ENCODE measurements around the gene BRAP. TPM values are rescaled to one million over a fixed set of nuclear protein-coding genes. Genes with fewer than 3 reads are reported as not detected.
"Not testable (repeated sequence)": the region's sequence is repeated elsewhere in the genome, so short reads cannot be mapped to it uniquely, and the experiment has no call there.

Gene BRAP
- total RNA-seq, 2 donors from 2014 or later, result 10.1 to 13.4 TPM

GRCh38 chr12:111600205-111600642, 85.5 kb downstream of the BRAP start:
- H3K9me3 ChIP-seq, result no peaks in the 10 kb centered on the region
- peaks cover 0 to 30% of the 10 kb centered on the region in 2 donors for H3K4me1 ChIP-seq
- no peak for DNase-seq (ENCODE audit: low spot score)
- H3K4me3 ChIP-seq, result peak overlapping the region; percentile 92 to 96
- peak overlapping the region; percentile 93 to 96 for H3K27ac ChIP-seq
- H3K36me3 ChIP-seq, result no peaks in the 10 kb centered on the region
- TF ChIP-seq CTCF (IDR thresholded peaks at IDR 0.05), result no peak
- no peaks in the 10 kb centered on the region for H3K27me3 ChIP-seq

DNA sequence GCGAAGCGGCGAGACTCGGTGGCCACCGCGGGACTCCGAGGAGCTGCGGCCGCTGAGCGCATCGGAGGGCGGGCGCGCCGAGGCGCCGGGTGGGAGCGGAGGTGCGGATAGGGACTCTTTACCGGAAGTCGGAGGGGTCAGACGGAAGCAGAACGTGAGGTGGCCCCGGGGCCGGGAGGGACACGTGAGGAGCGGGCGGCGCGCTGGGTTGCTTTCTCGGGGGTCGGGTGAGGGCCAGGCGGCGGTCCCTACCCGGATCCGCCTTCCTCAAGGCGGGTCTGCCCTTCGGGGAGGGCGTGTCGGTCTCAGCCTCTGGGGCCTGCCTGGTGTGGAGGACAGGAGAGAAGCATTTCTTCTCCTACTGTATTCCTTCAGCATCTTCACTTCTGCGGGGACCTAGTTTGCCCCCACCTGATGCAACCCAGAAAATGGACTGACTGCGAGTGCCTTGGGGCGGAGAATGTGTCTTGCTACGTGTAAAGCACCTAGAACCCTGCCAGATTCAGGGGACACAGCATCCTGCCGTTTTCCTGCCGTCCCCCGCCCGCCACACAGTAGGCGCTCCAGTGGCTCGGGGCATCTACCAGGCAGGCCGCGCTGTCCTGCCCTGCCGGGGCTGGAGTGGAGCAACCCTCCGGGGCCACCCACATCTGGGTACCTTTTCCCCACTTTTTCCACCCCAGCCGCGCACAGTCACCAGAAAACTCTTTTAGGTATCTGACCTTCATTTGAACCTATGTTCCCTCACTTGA, 86.1 kb downstream of the BRAP start:
- Histone ChIP-seq H3K9me3 (no peaks in the 10 kb centered on the region), H3K36me3 (no peaks in the 10 kb centered on the region), H3K27ac (peak overlapping the region; percentile 93 to 96), H3K27me3 (no peaks in the 10 kb centered on the region), H3K4me3 (peak overlapping the region; percentile 92 to 96), H3K4me1 (peaks cover 0 to 36% of the 10 kb centered on the region in 2 donors)
- peak; percentile 92 for DNase-seq (ENCODE audit: low spot score)
- no peak for TF ChIP-seq CTCF (IDR thresholded peaks at IDR 0.05)

- no peaks in the 10 kb centered on the region for H3K36me3 ChIP-seq
- H3K27me3 ChIP-seq, result no peaks in the 10 kb centered on the region
- no peak for TF ChIP-seq CTCF (IDR thresholded peaks at IDR 0.05)
- H3K4me3 ChIP-seq, result peak within 1 kb of the TSS; percentile 92 to 96
- no peak for DNase-seq (ENCODE audit: low spot score)
- H3K9me3 ChIP-seq, result no peaks in the 10 kb centered on the region
- peaks cover 0 to 44% of the 10 kb centered on the region in 2 donors for H3K4me1 ChIP-seq
- H3K27ac ChIP-seq, result peak within 1 kb of the TSS; percentile 93 to 96
Observed at GRCh38 chr12:111598637-111599452, 86.9 kb downstream of the BRAP start, which contains the start of gene ATXN2. TSS of gene ATXN2 (minus strand) at chr12:111599315. CDS start at chr12:111599034, 281 bp downstream.

DNA sequence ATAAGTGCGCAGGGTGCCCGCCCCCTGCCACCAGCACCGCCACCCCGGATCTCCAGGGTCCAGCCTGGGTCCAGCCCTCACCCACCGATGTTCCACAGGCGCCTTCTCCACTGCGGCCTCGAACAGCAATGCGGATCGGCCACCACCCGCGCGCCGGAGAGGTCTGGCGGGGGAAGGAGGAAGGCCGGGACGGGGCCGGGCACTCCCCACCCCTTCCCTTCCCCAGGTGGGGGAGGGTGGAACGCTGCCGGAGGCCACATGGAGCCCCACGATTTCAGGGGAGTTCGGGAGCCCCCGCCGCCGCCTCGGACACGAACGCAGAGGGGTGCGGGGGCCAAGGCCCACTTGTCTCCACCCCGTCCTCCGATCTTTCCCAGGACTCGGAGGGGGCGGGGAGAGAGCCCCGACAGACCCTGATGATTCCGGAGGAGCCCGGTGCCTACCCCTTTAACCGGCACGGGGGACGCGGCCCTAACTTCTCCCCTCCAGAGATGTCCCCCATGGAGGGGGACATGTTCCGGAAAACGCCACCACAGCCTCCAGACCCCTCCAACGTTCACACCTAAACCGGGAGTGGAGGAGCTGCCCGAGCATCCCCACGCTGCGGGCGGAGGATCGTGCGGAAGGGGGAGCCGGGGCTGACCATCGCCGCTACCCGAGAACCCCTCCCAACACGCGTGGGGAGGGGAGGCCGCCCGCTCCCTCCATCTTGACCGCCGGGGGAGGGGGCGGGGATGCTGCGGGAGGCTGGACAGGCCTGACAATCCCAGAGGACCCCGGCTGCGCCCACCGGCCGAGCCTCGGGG, 87.7 kb downstream of the BRAP start:
- peaks cover 0 to 46% of the 10 kb centered on the region in 2 donors for H3K4me1 ChIP-seq
- no peak for TF ChIP-seq CTCF (IDR thresholded peaks at IDR 0.05)
- no peaks in the 10 kb centered on the region for H3K36me3 ChIP-seq
- no peaks in the 10 kb centered on the region for H3K27me3 ChIP-seq
- no peaks in the 10 kb centered on the region for H3K9me3 ChIP-seq
- H3K27ac ChIP-seq, result peak overlapping the region; percentile 93 to 96
- no peak for DNase-seq (ENCODE audit: low spot score)
- peak overlapping the region; percentile 92 to 96 for H3K4me3 ChIP-seq

DNA sequence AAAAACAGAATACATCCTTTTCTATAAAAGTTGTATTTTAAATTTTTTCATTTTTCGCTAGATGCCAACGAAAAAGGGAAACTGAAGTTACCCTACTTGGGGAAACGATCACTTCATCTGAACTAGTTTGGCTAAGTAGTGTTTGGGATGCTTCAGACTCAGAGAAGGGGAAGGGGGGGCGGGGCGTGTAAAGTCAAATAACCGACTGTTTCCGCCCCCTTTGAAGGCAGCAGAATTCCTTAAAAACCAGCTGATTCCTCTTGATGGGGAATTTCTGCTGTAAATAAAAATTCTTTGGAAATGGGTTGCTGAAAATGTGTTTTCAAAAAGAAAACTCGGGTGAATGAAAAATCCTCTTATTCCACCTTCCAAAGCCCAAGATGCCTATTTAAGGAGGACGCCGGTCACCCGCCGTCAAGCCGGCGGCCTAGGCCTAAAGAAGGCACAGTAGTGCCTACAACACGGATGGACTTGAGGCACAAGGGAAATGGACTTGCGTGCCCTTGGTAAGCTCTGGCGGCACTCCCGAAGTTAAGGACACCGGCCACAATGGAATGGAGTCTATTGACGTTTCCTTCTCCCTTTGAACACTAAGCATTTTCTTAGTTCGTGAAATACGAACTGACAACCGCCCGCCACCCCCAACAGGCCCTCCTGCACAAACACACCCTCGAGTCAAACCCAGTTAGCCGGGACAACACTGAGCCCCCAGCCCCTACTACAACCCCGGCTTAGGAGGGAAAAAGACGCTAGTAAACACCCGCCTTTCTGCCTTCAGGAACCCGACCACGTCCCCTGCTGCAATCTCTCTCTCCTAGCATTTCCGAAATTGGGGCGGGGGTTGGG, 88.5 kb downstream of the BRAP start:
- Histone ChIP-seq H3K27me3 (no peaks in the 10 kb centered on the region), H3K27ac (peak overlapping the region; percentile 93 to 96), H3K4me1 (peaks cover 0 to 46% of the 10 kb centered on the region in 2 donors), H3K36me3 (no peaks in the 10 kb centered on the region), H3K9me3 (no peaks in the 10 kb centered on the region), H3K4me3 (peak overlapping the region; percentile 92 to 96)
- TF ChIP-seq CTCF (IDR thresholded peaks at IDR 0.05), result no peak
- peak; percentile 62 for DNase-seq (ENCODE audit: low spot score)

- H3K4me3 ChIP-seq; H3K9me3 ChIP-seq; DNase-seq (ENCODE audit: low spot score); H3K36me3 ChIP-seq; H3K27me3 ChIP-seq; H3K27ac ChIP-seq: not testable (repeated sequence)
- H3K4me1 ChIP-seq, result peaks cover 0 to 45% of the 10 kb centered on the region in 2 donors
Observed at GRCh38 chr12:111595341-111595835, 90.4 kb downstream of the BRAP start.

Measured in right atrium auricular region (tissue), 2 donors.